HG03039 (cell line): ENCODE data around the gene CMIP.
A peak's percentile ranks its signal among the peaks of the same experiment; 100 is the strongest.

Experiments
- ATAC-seq: cut with Tn5 transposase; IDR thresholded peaks from one replicate; pipeline ENCODE4 v1.9.1; 2021; ENCODE audit warnings: mild to moderate bottlenecking, moderate library complexity; ENCODE audit not compliant: unreplicated experiment

Gene CMIP

DNA sequence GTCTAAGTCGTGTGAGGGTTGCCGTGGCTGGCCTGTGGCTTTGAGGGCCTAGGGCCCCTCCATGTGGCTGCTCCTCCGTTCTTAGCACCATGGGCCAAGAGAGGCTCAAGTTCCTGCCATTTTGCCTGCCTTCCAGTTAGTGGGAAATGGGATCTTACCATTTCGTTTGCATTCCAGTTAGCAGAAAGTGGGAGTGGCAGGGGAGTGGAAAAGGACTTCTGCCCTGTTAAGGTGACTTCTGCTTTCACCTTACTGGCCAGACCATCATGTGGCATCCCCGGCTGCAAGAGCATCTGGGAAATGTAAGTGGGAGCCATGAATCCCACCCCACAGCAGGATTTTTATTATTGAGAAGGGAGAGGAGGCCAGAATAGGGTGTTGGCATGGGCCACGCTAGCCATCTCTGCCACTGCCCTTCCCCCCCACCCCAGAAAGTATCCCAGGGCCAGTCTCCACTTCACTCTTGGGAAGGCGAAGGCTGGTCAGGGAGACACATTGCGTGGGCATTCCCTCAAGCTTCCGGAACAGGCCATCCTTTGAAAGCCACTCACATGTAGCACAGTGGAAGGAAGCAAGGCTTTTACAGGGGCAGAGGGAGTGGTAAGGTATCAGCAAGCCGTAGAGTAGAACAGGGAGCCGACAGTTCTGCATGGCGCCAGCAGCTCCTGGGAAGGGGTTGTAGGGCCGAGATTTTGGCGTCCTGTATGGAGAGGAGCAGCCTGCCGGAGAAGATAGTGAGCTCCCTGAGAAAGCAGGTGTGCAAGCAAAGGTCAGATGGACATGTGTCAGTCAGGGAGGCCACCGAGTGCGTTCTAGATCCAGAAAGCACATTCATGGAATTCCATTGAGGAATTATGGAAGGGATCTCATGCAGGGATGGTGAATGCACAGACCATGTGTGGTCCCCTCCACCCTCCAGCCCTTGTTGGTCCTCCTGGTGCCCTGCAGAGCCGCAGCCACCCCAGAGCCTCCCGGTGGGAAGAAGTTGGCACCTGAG lies 33.4 kb downstream of the CMIP start:
- no peak for ATAC-seq

DNA sequence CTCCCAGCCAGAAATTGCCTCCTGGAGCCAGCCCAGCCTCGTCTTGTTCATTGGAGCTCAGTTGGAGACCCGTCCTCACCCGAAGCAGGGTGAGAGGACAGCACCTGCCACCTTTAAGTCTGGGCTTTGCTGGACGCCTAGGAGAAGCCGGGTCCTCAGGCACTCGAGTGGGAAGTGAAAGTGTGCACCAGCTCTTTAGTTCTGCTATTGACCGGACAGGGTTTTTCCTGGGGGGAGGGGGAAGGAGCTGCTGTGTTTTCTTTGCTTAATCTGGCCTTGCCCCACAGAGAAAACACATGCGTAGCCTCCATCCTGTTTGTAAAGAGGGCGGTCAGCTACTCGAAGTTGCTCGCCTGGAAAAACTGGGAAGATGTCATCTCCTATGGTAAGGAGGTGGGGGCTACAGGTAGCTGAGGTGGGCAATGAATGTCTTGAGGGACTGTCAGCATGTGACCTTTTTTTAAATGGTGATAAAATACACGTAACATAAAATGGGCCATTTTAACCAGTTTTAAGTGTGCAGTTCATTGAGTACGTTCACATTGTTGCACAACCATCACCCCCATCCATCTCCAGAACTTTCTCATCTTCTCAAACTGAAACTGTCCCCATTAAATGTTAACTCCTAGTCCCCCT lies 34.4 kb downstream of the CMIP start:
- ATAC-seq: peak; percentile 50

DNA sequence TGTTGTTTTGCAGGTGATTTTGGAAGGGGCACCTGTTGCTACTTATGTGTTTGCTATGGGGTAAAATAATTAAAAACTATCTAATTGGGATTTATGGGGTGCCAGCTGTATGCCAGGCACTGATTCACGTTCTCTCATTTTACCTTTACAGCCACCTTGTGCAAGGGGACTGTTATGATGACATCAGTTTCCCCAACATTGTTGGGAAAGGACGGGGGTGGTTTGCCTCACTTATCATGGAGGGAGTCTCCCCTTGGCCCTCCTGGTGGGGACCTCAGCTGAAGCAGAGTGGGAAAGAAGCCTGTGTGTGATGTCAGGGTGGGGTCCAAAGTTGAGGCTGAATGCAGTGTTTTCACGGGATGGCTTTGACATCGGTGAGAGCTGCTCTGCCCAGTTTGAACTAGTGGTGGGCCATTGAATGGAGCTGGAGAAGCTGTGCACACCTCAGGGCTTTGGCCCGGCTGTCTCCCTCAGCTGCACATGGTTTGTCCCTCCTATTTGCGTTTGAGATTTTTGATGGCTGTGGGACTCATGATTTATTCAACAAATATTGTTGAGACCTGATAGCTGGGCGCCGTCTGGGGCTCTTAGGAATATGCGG lies 36.1 kb downstream of the CMIP start:
- no peak for ATAC-seq

DNA sequence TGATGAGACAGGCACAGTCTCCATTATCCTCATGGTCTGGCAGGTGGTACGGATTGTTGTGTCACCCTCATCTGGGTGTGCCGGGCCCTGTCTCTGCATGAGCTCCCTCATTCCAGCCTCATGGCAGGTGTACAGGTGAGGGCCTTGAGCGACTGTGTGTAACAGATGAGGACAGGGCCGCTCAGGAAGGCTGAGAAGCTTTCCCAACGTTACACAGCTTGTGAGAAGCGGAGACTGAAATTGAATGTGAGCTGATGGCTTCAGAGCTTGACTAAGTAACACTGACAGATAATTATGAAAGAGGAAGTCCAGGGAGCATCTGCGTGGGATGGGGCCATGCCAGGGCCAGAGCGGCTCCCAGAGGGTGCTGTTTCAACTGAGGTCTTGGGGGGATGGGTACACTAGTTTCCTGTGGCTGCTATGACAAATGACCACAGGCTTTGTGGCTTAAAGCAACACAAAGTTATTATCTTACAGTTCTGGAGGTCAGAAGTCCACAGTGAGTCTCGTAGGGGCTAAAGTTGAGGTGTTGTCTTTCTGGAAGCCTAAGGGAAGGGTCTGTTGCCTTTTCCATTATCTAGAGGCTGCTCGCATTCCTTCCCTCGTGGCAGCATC lies 36.7 kb downstream of the CMIP start:
- ATAC-seq: peak; percentile 75

DNA sequence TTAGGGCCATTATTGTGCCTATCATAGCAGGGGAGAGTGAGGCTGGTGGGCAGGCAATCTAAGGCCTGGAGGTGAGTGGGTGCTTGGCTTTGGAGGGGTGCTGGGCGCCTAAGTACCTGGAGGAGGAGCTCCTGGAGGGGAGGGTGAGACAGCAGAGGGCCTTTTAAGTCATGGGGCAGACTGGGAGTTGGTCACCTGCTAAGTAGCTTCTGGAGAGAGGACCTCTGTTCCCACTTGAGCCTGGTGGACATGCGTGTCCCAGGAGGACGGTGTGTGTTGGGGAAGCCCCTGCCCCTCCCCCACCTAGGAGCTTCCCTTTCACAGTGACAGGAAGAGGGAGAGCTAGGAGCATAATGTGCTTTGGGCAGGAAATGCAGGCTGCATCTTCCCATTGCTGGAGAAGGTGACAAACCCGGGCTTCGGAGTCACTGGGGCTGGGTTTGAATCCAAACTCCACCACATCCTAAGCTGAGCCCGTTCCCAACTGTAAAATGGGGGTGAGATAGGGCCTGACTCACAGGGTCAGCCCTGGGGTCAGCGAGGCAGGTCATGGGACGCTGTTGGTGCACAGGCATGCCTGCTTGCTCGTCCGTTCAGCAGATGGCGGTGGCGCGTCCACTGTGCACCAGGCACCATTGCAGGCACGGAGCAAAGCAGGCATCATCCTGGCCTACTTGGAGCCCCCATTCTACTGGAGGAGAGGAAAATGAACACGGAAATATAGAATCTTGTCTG lies 37.9 kb downstream of the CMIP start:
- no peak for ATAC-seq

DNA sequence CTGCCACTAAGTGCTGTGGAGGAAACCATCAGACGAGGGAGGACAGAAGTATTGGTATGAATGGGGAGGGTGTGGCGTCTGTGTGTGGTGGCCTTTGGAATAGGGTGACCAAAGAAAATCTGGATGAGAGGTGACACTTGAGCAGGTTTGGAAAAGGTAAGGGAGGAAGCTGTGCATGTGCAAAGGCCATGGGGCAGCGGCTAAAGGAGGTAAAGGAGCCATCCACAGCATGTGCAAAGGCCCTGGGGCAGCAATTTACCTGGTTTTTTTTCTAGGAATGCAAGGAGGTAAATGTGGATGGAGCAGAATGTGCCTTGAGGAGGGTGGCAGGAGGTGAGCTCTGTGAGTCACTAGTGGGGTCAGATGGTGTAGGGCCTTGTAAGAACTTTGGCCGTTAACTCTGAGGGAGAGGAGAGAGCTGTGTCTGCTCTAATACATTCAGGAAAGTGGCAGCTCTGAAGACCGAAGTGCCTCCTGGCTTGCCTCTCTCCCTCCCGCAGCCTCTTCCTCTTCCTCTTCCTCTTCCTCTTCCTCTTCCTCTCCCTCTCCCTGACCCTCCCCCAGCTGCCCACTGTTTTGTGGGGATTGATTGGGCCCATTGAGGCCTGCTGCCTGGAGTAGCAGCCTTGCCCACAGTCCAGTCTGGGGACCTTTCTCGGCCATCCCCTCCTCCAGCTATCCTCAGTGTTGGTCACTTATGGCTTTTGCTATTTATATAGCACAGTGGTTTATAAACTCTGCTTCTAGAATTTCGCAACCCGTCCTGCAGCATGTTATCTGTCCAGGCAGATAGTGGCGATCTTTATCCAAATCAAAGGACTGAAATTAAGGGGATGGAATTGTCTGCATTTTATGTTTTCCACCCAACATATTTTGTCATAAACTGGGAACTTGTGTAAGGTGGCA lies 38.7 kb downstream of the CMIP start:
- ATAC-seq: no peak

DNA sequence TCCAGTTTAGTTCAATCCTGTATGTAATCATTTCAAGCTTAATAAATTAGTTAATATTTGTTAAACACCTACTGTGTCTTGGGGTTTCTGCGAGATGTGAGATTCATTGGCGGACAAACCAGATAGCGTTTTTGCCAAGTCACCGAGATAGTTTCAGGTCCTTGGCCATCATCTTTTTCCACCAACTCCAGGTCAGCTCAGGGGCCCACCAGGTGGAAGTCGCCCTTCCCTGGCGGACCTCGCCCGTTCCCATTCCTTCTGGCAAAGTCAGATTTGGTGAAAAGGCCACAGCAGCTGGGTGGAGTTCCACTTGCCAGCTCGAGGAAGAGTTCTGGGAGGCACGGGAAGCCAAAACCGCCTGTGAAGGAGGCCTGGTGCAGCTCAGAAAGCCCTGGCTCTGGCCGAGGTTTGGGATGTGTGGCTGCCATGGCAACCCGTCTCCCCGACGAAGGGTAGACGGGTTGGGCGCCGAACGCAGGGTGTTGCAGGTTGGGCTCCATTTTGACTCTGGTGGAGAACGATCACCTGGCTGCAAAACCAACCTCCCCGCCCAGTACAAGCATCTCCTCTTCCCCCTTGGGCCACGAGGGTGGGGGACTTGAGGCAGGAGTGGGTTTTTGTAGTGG lies 39.5 kb downstream of the CMIP start:
- no peak for ATAC-seq

DNA sequence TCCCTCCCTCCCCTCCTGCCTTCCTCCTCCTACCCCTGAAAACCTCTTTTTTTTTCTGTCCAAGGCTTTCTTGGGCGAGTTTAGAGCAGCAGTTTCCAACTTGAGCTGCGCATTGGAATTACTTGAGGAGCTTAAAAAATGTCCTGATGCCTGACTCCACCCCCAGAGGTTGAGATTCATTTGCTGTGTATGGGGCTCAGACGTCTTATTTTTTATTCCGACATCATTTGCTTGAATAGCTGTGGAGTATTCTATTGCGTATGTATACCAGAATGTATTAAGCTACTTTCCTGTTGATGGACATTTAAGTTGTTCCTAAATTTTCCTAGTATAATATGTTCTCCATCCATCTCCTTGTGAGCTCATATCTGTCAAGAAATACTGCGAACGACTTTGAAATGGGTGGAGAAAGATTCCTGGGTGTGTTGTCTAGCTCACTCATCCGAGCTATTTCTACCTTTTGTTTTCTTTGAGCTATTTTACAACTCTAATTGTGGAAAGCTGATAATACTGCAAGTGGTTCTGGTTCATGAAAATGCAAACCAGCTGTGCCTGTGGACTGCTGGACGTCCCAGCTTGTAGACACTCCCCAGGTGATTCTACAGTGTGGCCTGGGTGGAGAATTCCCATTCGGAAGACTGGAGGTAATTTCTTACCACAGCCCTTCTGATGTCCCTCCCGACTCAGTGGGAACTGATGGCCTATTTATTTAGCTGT lies 40.5 kb downstream of the CMIP start:
- no peak for ATAC-seq

DNA sequence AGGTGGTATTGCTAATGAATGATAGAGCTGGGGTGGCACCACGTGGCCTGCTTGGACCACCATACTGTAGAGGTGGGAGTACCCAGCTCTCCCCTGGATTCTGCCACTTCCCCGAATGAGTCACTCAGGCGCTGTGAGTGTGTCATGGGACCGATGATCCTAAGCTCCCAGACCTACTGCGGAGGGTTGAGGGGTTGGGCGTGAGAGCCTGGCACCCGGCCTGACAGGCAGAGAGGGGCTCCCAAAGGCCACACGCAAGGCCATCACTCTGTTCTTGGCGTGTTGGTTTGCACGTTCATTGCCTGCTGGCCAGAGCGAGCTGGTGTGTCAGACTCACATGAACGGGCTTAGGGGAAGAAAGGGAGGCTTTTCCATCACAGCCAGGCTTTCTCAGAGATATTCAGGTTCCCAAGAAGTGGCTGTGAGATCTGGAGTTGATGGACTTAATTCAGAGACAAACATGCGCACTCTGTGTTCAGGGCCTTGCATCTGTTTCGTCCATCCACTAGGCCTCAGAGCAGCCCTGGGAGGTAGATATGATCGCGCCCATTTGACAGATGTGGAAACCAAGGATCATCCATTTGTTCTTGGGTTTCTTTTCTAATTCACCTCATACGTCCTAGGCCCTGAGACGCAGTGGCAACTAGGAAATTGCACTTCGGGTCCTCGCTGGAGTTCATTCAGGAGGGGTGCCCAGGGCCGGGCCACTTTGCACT lies 41.4 kb downstream of the CMIP start:
- no peak for ATAC-seq

DNA sequence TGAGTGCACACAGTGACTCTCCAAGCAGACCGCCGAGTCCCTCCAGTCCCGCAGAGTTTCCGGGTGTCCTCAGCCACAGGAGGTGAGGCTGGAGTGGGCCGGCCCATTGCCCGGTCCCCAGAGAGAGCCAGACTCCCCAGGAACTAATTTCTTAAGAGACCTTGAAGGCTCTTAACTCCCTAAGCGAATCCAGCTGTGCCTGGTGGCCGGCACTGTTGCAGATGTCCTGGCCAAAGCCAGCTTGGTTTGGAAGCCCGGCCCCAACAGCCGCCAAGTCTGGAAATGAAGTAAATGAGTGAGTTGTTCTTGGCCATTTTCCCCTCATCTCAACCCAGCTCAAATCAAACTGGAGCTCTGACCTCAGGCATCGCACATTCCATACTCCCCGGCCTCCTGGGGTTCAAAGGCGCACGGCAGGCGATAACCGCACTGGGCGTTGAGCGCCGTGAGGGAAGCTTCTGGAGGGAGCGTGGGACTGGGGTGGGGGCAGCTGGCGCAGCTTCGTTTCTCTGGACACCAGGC lies 42.0 kb downstream of the CMIP start:
- ATAC-seq: no peak

DNA sequence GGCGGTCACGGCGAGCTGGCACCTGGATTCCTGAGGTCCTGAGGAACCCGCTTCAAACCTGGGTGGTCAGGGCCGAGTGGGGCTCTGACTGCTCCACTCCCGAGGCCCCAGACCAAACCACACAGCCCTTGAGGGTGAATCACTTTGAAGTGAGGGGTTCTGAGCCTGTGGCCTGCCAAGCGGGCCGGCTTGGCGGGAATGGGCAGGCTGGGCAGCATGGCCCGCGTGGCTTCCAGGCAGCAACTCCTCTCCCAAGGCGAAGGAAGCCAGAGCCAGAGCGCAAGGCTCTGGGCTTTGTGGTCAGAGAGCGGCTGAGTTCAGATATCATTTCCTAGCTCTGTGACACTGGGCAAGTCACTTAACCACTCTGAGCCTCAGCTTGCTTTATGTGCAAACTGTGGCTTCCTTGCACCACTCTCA lies 42.7 kb downstream of the CMIP start:
- no peak for ATAC-seq

DNA sequence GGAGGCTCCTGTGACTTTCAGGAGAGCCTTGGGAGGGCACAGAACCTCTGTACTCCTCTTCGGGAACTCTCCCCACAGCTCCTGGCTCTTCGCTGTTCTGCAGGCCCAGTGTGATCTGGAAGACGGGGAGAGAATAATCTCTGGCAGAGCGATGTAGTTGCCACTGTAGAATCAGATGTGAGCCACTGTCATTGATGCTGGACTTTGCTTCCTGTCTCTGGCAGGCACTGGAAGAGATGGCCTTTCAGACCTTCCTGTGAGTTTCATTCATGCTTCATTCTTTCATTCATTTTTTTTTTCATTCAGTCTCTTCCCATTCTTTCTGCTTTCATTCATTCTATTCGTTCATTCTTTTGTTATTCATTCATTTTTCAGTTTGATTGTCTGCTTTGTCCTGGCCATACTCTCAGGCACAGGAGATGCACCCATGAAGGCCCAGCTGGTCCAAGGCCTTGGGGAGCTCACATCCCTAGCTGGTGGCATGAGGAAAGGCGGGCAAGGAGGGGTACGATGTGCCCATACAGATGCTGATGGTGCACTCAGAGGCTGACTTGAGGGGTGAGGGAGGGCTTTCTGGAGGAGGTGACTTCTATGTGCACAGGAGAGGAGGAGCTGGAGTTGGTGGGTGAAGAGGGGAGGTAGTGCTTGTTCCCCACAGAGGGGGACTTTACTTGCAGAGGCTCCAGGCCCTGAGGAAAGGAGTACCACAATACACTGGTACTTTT lies 44.2 kb downstream of the CMIP start:
- ATAC-seq: no peak

DNA sequence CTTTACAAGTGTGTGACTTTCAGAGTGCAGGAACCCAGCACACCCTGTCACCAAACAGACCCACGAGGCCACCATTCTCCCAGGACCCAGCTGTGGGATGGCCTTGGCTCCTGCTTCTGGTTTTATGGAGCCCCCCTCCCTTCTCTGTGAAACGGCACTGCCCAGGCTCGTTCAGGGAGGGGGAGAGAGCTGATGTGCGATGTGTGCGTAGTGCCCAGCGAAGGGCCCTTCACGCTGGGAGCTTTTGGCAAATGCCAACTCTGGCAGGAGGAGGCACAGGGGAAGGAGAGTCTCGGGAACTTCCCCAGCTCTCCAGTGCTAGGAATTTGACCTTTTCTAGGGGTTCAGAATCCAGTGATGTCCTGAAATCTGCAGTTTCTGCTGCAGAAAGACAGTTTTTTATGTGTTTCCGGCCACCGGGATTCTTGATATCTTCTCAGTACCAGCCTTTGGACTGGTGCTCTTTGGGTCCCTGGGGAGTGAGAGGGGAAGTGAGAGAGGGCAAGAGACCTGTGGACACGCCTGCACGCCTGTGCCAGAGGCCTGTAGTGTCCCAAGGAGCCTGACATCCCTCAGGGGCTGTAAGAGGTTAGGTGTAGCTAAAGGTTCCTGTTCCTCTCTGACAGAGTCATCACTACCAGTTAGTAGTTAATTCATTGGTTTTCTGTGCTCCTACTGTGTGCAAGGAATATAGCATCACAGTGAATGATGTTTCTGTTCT lies 45.1 kb downstream of the CMIP start:
- no peak for ATAC-seq

DNA sequence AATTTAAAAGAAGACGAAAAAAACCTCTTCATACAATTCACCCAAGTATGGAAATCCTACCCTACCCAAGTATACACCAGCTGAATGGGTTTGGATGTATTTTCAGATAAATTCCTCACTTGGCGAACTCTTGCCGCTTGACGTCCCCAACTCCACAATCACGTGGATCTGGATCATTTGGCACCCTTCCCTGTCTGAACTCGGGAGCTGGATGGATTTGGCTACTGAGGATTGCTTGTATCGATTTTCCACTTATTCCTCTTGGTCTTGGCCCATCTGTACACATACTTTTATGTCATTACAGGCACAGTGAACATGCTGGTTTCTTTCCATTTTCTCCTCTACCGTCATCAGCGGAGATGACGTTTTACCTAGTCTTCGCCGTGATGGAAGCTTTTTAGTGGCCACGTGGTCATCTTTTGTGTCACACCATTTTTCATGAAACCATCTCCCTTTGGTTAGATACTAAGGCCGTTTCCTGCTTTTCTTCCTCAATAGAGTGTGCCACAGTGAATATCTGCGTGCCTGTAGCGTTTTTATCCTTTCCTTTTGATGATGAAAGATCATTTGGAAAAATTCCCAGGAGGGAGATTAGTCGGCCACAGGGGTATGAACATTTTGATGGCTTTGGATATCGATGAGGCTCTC lies 47.1 kb downstream of the CMIP start:
- ATAC-seq: no peak

DNA sequence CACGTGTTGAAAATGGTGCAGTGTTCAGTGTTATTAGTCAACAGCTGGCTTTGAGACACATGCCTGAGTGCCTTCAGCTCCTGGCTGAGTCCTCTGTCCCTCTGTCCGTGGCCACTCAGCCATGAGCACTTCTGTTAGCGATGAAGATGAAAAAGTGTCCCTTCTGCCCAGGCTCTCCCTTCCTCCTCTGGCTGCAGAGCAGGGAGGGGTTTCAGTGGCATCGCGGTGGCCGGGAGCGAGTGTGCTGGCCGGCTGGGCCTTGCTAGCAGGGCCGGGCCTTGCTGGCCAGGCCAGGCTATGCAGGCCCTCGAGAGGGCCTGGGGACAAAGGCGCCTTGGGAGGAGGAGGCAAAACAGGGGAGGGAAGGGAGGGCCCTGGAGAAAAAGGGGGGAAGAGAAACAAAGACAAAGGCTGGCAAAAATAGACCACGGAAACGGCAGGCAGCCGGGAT lies 47.7 kb downstream of the CMIP start:
- ATAC-seq: no peak
